Brain microvascular endothelial cell (primary cell): ENCODE data around the gene PCDHB14.
"Not testable (repeated sequence)": the region's sequence is repeated elsewhere in the genome, so short reads cannot be mapped to it uniquely, and the experiment has no call there.

Experiments used
- DNase-seq: peaks from one replicate; pipeline ENCODE4 v3.0.0-alpha.2; 2020
- H3K27ac ChIP-seq: fragments of 250-450 bp; sonication (Bioruptor Pico); 2 replicates; pipeline ENCODE4 v1.5.1; 2020; ENCODE audit warnings: mild to moderate bottlenecking, moderate library complexity
- H3K27me3 ChIP-seq: fragments of 250-450 bp; sonication (Bioruptor Pico); replicated peaks from 2 replicates; pipeline ENCODE4 v1.5.1; 2020; ENCODE audit warnings: mild to moderate bottlenecking
- H3K36me3 ChIP-seq: fragments of 250-450 bp; sonication (Bioruptor Pico); replicated peaks from 2 replicates; pipeline ENCODE4 v1.5.1; 2020; ENCODE audit warnings: mild to moderate bottlenecking
- H3K4me3 ChIP-seq: 2 replicates; pipeline ENCODE4 v1.5.1; 2011; ENCODE audit warnings: low read depth, mild to moderate bottlenecking, control low read depth, low read length, moderate library complexity
- in situ Hi-C: cut with HindIII; loops from 2 replicates; pipeline ENCODE4 v1.10.0; 2017; ENCODE audit warnings: low sequenced_read_pairs, low pct_ligation_motif_present
- TF ChIP-seq, protein P1 (sequence below): IDR thresholded peaks from 2 replicates; pipeline ENCODE4 v1.5.1; 2011; ENCODE audit warnings: low read depth, mild to moderate bottlenecking, moderate library complexity, low read length, control low read depth, inconsistent platforms; ENCODE audit errors: missing control alignments

PCDHB14 gene

DNA sequence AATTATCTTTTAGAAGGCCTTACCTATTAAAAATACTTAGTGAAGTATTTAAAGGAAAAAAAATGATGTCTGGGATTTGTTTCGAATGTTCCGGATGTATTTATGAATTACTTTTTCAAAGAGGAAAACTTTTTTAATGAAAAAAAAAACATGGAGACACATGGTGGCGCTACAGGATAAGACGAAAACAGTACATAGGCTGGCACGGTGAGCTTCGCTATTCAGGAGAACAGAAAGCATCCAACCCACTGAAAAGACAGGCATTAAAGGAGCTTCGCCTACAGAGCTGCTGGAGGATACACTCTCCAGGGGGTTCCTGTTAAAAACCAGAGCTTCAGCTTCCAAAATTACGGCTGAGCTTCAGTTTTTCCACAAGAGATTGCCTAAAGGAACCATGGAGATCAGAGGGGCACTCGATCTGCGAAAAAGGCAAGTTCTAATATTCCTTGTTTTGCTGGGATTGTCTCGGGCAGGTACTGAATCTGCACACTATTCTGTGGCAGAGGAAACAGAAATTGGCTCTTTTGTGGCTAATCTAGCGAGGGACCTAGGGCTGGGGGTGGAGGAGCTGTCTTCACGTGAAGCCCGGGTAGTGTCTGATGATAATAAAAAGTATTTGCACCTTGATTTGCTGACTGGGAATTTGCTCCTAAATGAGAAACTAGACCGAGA is at the start of gene PCDHB14:
PCDHB14 (plus strand) TSS at position 232 of the 672 bp plus-strand sequence; CDS start at position 395, 163 bp downstream.
- no peaks in the 10 kb centered on the region for H3K27me3 ChIP-seq
- H3K36me3 ChIP-seq = no peaks in the 10 kb centered on the region
- no peak within 1 kb of the TSS for H3K4me3 ChIP-seq
- no peak within 1 kb of the TSS for H3K27ac ChIP-seq
- DNase-seq = no peak
- in situ Hi-C loops = no loop called here
- TF ChIP-seq, protein P1, sequence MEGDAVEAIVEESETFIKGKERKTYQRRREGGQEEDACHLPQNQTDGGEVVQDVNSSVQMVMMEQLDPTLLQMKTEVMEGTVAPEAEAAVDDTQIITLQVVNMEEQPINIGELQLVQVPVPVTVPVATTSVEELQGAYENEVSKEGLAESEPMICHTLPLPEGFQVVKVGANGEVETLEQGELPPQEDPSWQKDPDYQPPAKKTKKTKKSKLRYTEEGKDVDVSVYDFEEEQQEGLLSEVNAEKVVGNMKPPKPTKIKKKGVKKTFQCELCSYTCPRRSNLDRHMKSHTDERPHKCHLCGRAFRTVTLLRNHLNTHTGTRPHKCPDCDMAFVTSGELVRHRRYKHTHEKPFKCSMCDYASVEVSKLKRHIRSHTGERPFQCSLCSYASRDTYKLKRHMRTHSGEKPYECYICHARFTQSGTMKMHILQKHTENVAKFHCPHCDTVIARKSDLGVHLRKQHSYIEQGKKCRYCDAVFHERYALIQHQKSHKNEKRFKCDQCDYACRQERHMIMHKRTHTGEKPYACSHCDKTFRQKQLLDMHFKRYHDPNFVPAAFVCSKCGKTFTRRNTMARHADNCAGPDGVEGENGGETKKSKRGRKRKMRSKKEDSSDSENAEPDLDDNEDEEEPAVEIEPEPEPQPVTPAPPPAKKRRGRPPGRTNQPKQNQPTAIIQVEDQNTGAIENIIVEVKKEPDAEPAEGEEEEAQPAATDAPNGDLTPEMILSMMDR = no peak

DNA sequence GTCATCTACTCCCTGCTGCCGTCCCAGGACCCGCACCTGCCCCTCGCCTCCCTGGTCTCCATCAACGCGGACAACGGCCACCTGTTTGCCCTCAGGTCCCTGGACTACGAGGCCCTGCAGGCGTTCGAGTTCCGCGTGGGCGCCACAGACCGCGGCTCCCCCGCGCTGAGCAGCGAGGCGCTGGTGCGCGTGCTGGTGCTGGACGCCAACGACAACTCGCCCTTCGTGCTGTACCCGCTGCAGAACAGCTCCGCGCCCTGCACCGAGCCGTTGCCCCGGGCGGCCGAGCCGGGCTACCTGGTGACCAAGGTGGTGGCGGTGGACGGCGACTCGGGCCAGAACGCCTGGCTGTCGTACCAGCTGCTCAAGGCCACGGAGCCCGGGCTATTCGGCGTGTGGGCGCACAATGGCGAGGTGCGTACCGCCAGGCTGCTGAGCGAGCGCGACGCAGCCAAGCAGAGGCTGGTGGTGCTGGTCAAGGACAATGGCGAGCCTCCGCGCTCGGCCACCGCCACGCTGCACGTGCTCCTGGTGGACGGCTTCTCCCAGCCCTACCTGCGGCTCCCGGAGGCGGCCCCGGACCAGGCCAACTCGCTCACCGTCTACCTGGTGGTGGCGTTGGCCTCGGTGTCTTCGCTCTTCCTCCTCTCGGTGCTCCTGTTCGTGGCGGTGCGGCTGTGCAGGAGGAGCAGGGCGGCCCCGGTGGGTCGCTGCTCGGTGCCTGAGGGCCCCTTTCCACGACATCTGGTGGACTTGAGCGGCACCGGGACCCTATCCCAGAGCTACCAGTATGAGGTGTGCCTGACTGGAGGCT is 48.6 kb upstream of the PCDHB14 start:
- in situ Hi-C loops, H3K36me3 ChIP-seq, H3K27me3 ChIP-seq, H3K27ac ChIP-seq, DNase-seq, H3K4me3 ChIP-seq: not testable (repeated sequence)

DNA sequence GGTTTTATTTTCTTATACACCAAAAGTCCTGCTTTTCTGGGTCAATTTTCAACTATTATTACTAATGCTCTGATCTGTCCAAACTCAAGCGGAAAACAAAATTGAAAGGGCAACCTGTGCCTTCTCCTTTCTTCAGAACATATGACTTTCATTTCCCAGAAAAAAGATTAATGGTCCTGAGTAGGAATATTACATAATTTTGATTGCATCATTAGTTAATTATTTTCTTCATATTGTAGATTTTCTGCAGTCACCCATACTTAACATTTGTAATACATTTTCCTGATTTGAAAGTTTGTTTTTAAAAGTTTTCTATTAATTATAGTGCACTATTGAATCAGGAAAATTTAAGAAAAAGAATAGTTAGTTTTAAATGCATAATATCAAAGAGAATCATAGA is 47.2 kb upstream of the PCDHB14 start:
- H3K36me3 ChIP-seq = no peaks in the 10 kb centered on the region
- TF ChIP-seq, protein P1 = no peak
- no peak for DNase-seq
- in situ Hi-C loops = no loop called here
- no peaks in the 10 kb centered on the region for H3K27me3 ChIP-seq
- H3K4me3 ChIP-seq = no peak overlapping the region
- no peak overlapping the region for H3K27ac ChIP-seq

DNA sequence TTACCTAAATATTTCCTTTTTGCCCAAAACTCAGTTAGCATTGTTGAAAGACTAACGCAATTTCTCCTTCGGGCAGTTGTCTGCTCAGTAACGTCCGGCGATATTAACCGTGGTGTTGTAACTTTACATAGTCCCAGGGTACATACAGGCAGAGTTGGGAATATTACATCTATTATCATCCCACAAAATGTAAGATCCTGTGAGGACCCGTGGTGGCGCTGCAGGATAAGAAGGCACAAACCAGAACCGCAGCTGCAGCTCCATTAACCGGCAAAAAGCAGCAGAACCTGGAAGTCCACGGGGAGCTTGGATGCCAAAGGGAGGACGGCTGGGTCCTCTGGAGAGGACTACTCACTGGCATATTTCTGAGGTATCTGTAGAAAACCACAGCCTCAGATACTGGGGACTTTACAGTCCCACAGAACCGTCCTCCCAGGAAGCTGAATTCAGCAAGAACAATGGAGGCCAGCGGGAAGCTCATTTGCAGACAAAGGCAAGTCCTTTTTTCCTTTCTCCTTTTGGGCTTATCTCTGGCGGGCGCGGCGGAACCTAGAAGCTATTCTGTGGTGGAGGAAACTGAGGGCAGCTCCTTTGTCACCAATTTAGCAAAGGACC is 45.5 kb upstream of the PCDHB14 start, which contains the start of gene PCDHB8:
PCDHB8 (plus strand) TSS at position 214 of the 615 bp plus-strand sequence; CDS start at position 459, 245 bp downstream.
- H3K27ac ChIP-seq, H3K36me3 ChIP-seq, DNase-seq, H3K27me3 ChIP-seq, in situ Hi-C loops, H3K4me3 ChIP-seq: not testable (repeated sequence)

DNA sequence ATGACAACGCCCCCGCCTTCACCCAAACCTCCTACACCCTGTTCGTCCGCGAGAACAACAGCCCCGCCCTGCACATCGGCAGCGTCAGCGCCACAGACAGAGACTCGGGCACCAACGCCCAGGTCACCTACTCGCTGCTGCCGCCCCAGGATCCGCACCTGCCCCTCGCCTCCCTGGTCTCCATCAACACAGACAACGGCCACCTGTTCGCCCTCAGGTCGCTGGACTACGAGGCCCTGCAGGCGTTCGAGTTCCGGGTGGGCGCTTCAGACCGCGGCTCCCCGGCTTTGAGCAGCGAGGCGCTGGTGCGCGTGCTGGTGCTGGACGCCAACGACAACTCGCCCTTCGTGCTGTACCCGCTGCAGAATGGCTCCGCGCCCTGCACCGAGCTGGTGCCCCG is 43.8 kb upstream of the PCDHB14 start:
- H3K27ac ChIP-seq, H3K27me3 ChIP-seq, DNase-seq, H3K36me3 ChIP-seq, H3K4me3 ChIP-seq, in situ Hi-C loops: not testable (repeated sequence)

DNA sequence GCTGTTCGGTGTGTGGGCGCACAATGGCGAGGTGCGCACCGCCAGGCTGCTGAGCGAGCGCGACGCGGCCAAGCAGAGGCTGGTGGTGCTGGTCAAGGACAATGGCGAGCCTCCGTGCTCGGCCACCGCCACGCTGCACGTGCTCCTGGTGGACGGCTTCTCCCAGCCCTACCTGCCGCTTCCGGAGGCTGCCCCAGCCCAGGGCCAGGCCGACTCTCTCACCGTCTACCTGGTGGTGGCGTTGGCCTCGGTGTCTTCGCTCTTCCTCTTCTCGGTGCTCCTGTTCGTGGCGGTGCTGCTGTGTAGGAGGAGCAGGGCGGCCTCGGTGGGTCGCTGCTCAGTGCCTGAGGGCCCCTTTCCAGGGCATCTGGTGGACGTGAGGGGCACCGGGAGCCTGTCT is 43.3 kb upstream of the PCDHB14 start:
- DNase-seq, H3K27me3 ChIP-seq, H3K4me3 ChIP-seq, in situ Hi-C loops, H3K36me3 ChIP-seq, H3K27ac ChIP-seq: not testable (repeated sequence)

DNA sequence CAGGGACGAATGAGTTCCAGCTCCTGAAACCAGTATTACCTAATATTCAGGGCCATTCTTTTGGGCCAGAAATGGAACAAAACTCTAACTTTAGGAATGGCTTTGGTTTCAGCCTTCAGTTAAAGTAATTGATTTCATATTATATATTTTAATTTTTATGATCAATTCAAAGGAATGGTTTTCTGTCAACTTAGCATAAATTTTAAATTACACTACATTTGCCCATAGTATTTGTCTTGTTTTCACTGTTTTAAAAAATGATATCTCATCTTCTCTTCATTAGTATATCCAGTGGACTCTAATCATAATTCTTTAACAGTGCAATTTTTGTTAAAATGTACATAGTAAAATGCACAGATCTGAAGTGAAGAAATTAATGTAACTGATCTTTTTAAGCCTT is 42.8 kb upstream of the PCDHB14 start:
- H3K27ac ChIP-seq = no peak overlapping the region
- TF ChIP-seq, protein P1 = no peak
- DNase-seq = no peak
- H3K36me3 ChIP-seq = no peaks in the 10 kb centered on the region
- in situ Hi-C loops = no loop called here
- H3K27me3 ChIP-seq = no peaks in the 10 kb centered on the region
- H3K4me3 ChIP-seq = no peak overlapping the region
